Middle frontal gyrus (tissue), 1 donor: ENCODE measurements around the gene MAGEA4.
"Not testable (repeated sequence)": the region's sequence is repeated elsewhere in the genome, so short reads cannot be mapped to it uniquely, and the experiment has no call there.

Experiments
- DNase-seq: peaks from one replicate; pipeline ENCODE4 v3.0.0-alpha.2; 2015; ENCODE audit warnings: low spot score; ENCODE audit errors: extremely low spot score

The MAGEA4 gene

GRCh38 chrX:151912780-151913179 lies at the start of gene MAGEA4:
Gene MAGEA4 (plus strand): TSS chrX:151912889. CDS start chrX:151923665, 10,776 bp downstream.
- no peak for DNase-seq

GRCh38 chrX:151870602-151871001 lies 42.1 kb upstream of the MAGEA4 start:
- no peak for DNase-seq

GRCh38 chrX:151871244-151871643 lies 41.4 kb upstream of the MAGEA4 start:
- no peak for DNase-seq

- no peak for DNase-seq
These were observed 39.6 kb upstream of the MAGEA4 start for GRCh38 chrX:151873096-151873495.

- DNase-seq = no peak
These were observed 37.2 kb upstream of the MAGEA4 start for GRCh38 chrX:151875270-151876026.

GRCh38 chrX:151878574-151878973 lies 34.1 kb upstream of the MAGEA4 start:
- DNase-seq = no peak

- no peak for DNase-seq
These were observed 32.8 kb upstream of the MAGEA4 start for GRCh38 chrX:151879856-151880255.

GRCh38 chrX:151880895-151881294 lies 31.8 kb upstream of the MAGEA4 start:
- DNase-seq = no peak

GRCh38 chrX:151889421-151889820 lies 23.3 kb upstream of the MAGEA4 start:
- DNase-seq = no peak

GRCh38 chrX:151896734-151897474 lies 15.8 kb upstream of the MAGEA4 start:
- DNase-seq = no peak

- DNase-seq = no peak
These were observed 13.1 kb upstream of the MAGEA4 start for GRCh38 chrX:151899622-151900021.

- no peak for DNase-seq
These were observed 10.9 kb upstream of the MAGEA4 start for GRCh38 chrX:151901826-151902225.

DNA sequence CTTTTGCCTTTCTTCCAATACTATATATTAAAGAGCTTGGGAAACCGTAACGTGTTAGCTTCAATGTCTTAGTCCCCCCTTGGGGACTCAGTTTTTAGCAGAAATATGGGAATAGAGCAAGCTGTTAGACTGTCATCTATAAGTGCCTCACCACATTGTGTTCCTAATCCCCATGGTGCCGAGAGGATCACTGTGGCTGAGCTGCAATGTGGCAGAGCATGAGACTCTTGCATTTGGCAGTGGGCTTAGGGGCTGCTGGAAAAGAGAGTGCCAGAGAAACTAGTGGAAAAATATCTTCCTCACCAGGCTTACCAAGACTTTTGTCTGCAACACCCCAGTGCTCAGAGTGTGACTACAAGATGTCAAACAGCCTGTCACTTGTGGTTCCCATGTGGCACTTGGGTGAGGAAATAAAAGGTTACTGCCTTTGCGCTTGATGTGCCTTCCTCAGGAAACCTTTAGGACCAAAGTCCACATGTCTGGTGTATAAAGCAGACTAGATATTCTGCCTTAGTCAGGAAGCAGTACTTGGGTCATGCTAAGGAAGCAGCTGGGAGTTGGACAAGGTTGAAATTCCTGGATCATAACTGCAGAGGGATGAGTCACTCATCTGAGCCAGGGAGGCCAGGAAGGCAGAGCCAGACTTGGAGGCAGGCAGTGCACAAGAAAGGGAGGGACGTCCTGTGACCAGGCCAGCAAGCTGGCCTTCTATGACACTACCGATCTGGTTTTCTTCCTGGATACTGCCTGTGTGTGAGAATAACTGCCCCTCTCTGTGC lies 9.7 kb upstream of the MAGEA4 start:
- no peak for DNase-seq

DNA sequence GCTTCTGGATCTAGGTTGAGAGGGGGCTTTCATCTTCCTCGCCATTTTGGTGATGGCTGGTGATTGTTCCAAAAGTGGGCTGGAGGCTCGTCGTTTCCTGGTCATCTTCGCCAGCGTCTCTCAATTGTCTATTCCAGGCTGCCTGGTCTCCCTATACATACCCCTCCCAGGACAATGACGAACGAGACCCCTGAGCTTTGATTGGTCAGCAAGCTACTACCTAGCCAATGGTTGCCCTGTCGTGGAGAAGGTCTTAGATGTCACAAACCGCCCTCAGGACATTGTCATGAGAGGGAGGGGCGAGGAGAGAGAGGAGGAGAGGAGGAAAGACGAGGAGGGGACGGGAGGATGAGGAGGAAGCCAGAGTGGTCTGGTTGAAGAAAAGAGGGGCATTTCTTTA lies 7.7 kb upstream of the MAGEA4 start:
- no peak for DNase-seq

DNA sequence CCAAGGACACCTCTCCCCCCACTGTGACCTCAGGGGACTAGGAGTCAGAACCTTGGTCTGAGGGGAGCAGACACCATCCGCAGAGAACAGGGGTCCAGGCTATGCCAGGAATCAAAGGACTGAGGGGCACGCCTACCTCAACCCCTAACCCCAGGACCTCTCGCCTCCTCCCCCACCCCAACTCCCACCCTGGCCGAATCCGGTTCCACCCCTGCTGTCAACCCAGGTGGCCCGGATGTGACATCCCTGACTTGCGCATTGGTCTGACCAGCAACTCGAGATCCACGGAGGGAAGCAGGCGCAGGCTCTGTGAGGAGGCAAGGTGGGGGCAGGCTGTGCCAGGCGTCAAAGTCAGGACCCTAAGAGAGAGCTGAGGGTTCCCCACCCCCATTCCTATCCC lies 468 bp upstream of the MAGEA4 start:
- DNase-seq = no peak

GRCh38 chrX:151918736-151919135 lies 6.0 kb downstream of the MAGEA4 start:
- not testable (repeated sequence) for DNase-seq

GRCh38 chrX:151919610-151920009 lies 6.9 kb downstream of the MAGEA4 start:
- no peak for DNase-seq

GRCh38 chrX:151920101-151920500 lies 7.4 kb downstream of the MAGEA4 start:
- DNase-seq = no peak

GRCh38 chrX:151920530-151920929 lies 7.8 kb downstream of the MAGEA4 start:
- no peak for DNase-seq

DNA sequence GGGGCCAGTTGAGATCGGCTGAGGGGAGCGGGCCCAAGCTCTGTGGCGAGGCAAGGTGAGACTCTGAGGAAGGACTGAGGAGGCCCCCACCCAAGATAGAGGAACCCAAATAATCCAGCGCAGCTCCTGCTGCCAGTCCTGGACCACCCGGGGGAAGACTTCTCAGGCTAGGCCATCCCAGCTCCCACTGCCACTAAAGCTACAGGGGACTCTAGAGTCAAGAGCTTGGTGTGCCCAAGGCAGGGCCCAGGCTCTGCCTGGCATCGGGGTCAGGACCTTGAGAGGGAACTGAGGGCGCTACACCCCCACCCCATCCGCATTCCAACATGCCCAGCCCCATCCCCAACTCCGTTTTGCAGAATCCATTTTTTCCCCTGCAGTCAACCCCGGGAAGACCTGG lies 8.6 kb downstream of the MAGEA4 start:
- DNase-seq = no peak

GRCh38 chrX:151921866-151922265 lies 9.2 kb downstream of the MAGEA4 start:
- DNase-seq = no peak

- DNase-seq = no peak
These were observed 10.0 kb downstream of the MAGEA4 start for GRCh38 chrX:151922692-151923091.
